WTC11 (cell line): ENCODE measurements around the gene TMEM144. TPM values are rescaled to one million over a fixed set of nuclear protein-coding genes. Genes with fewer than 3 reads are reported as not detected.

Experiments used
- ATAC-seq: fragments of 200-7000 bp; cut with Tn5 transposase; 2 replicates; pipeline ENCODE4 v1.10.0; 2021; ENCODE audit warnings: mild to moderate bottlenecking, moderate library complexity
- CTCF ChIA-PET: fragments of 300-600 bp; sonication (Branson Sonifier 250); formaldehyde crosslinking; loops from one replicate; lab custom pipeline; 2021; ENCODE audit warnings: antibody characterized with exemption; lab: Charles Lee
- POLR2A ChIA-PET: fragments of 350-600 bp; sonication (Branson Sonifier 250); formaldehyde crosslinking; loops from one replicate; lab custom pipeline; 2021; ENCODE audit warnings: antibody characterized with exemption; lab: Charles Lee
- DNase-seq: peaks from one replicate; pipeline ENCODE4 v3.0.0; 2021; ENCODE audit warnings: low spot score
- H3K27ac Mint-ChIP-seq: 2 replicates; pipeline ENCODE4 v1.8.0; 2021; ENCODE audit warnings: mixed read lengths
- H3K27me3 Mint-ChIP-seq: 2 replicates; pipeline ENCODE4 v1.8.0; 2021; ENCODE audit warnings: low read depth, mild to moderate bottlenecking, moderate library complexity, mixed read lengths
- H3K36me3 Mint-ChIP-seq: 2 replicates; pipeline ENCODE4 v1.8.0; 2021; ENCODE audit warnings: mixed read lengths
- H3K4me1 Mint-ChIP-seq: 2 replicates; pipeline ENCODE4 v1.8.0; 2022; ENCODE audit warnings: mixed read lengths
- H3K4me3 Mint-ChIP-seq: 2 replicates; pipeline ENCODE4 v1.8.0; 2021; ENCODE audit warnings: mild to moderate bottlenecking, moderate library complexity, mixed read lengths
- H3K9me3 Mint-ChIP-seq: 2 replicates; pipeline ENCODE4 v1.8.0; 2021; ENCODE audit warnings: mixed read lengths
- CREB1 ChIP-seq: sonication (generic); formaldehyde crosslinking; IDR thresholded peaks from 2 replicates; pipeline ENCODE4 v1.8.0; 2023; ENCODE audit warnings: mild to moderate bottlenecking, missing genetic modification reagents
- KAT7 ChIP-seq: sonication (generic); formaldehyde crosslinking; IDR thresholded peaks from 2 replicates; pipeline ENCODE4 v1.8.1; 2023; ENCODE audit warnings: missing genetic modification reagents, mild to moderate bottlenecking, borderline replicate concordance
- MYBL2 ChIP-seq: sonication (generic); formaldehyde crosslinking; IDR thresholded peaks from 2 replicates; pipeline ENCODE4 v1.8.1; 2023; ENCODE audit warnings: mild to moderate bottlenecking, moderate library complexity, missing genetic modification reagents
- NFE2L1 ChIP-seq: sonication (generic); formaldehyde crosslinking; IDR thresholded peaks from 2 replicates; pipeline ENCODE4 v1.8.1; 2023; ENCODE audit warnings: missing genetic modification reagents
- NFYB ChIP-seq: sonication (generic); formaldehyde crosslinking; conservative IDR thresholded peaks from 2 replicates; pipeline ENCODE4 v1.8.0; 2022; ENCODE audit warnings: low read depth, missing genetic modification reagents
- NR2C2 ChIP-seq: sonication (generic); formaldehyde crosslinking; IDR thresholded peaks from 2 replicates; pipeline ENCODE4 v1.8.0; 2022; ENCODE audit warnings: mild to moderate bottlenecking, missing genetic modification reagents
- TEAD4 ChIP-seq: sonication (generic); formaldehyde crosslinking; IDR thresholded peaks from 2 replicates; pipeline ENCODE4 v1.8.0; 2022; ENCODE audit warnings: mild to moderate bottlenecking, missing genetic modification reagents
- ZNF263 ChIP-seq: sonication (generic); formaldehyde crosslinking; IDR thresholded peaks from 2 replicates; pipeline ENCODE4 v1.8.1; 2022; ENCODE audit warnings: low read depth, mild to moderate bottlenecking, moderate library complexity, missing genetic modification reagents
- ZNF317 ChIP-seq: sonication (generic); formaldehyde crosslinking; IDR thresholded peaks from 2 replicates; pipeline ENCODE4 v1.8.1; 2023; ENCODE audit warnings: low read depth, mild to moderate bottlenecking, moderate library complexity, missing genetic modification reagents, borderline replicate concordance
- total RNA-seq: library from RNA; stranded (reverse); gene quantifications from 3 replicates; pipeline ENCODE4 v1.2.3, GENCODE V29; 2021
- TF ChIP-seq, protein P1 (sequence below): sonication (generic); formaldehyde crosslinking; IDR thresholded peaks from 2 replicates; pipeline ENCODE4 v1.8.1; 2023; ENCODE audit warnings: mild to moderate bottlenecking, moderate library complexity, missing genetic modification reagents
- TF ChIP-seq, protein P2 (sequence below): sonication (generic); formaldehyde crosslinking; conservative IDR thresholded peaks from 2 replicates; pipeline ENCODE4 v1.8.1; 2023; ENCODE audit warnings: mild to moderate bottlenecking, low read depth, missing genetic modification reagents, moderate library complexity
- TF ChIP-seq, protein P3 (sequence below): fragments of 250-450 bp; sonication (Bioruptor Pico); IDR thresholded peaks from 2 replicates; pipeline ENCODE4 v1.9.0; 2021; ENCODE audit warnings: mild to moderate bottlenecking
- TF ChIP-seq, protein P4 (sequence below): fragments of 250-450 bp; sonication (Bioruptor Pico); IDR thresholded peaks from 2 replicates; pipeline ENCODE4 v1.9.0; 2021; ENCODE audit warnings: mild to moderate bottlenecking
- TF ChIP-seq, protein P5 (sequence below): sonication (generic); formaldehyde crosslinking; IDR thresholded peaks from 2 replicates; pipeline ENCODE4 v1.8.0; 2023; ENCODE audit warnings: mild to moderate bottlenecking, missing genetic modification reagents
- TF ChIP-seq, protein P6 (sequence below): fragments of 250-450 bp; sonication (Bioruptor Pico); IDR thresholded peaks from 2 replicates; pipeline ENCODE4 v1.9.0; 2021; ENCODE audit warnings: mild to moderate bottlenecking, borderline replicate concordance

TMEM144 gene
- total RNA-seq, 1 experiment from 2014 or later: 3.8 TPM

DNA sequence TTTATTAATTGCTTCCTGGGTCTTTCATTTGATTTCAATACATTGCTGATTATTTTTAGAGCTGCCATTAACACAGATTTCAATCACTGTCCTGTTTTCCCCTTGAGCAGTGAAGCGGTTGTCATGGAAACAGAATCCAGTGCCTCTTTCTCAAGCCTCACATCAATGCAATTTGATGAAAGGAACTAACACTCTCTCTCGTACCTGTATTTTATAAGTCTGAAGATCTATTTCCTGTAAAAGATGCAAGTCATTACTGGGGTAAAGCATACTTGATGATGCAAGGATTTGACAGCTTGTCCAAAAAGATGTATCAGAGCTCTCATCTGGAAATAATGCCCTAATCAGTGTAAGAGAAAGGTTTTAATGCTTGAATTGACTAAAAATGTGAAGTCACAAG lies 19.6 kb upstream of the TMEM144 start:
- DNase-seq (no peak), ATAC-seq (no peak)
- Mint-ChIP-seq H3K27me3 (no peaks in the 10 kb centered on the region), H3K9me3 (no peaks in the 10 kb centered on the region), H3K4me3 (no peak overlapping the region), H3K4me1 (no peaks in the 10 kb centered on the region), H3K36me3 (no peaks in the 10 kb centered on the region), H3K27ac (no peak overlapping the region; the same call in 1 of the 2 replicates)
- POLR2A ChIA-PET: no interaction called here
- CTCF ChIA-PET: interaction anchor here (3.8 kb wide), 1 partner anchor 64 kb away, joined by 22 read pairs; no protein-coding TSS in a partner anchor
- TF ChIP-seq MYBL2 (CRISPR knock-in tag) (no peak), NR2C2 (CRISPR knock-in tag) (no peak), NFYB (CRISPR knock-in tag) (no peak), NFE2L1 (CRISPR knock-in tag) (no peak), TEAD4 (CRISPR knock-in tag) (no peak), KAT7 (no peak), CREB1 (CRISPR knock-in tag) (no peak), ZNF263 (no peak), ZNF317 (no peak)
- TF ChIP-seq, protein P1, sequence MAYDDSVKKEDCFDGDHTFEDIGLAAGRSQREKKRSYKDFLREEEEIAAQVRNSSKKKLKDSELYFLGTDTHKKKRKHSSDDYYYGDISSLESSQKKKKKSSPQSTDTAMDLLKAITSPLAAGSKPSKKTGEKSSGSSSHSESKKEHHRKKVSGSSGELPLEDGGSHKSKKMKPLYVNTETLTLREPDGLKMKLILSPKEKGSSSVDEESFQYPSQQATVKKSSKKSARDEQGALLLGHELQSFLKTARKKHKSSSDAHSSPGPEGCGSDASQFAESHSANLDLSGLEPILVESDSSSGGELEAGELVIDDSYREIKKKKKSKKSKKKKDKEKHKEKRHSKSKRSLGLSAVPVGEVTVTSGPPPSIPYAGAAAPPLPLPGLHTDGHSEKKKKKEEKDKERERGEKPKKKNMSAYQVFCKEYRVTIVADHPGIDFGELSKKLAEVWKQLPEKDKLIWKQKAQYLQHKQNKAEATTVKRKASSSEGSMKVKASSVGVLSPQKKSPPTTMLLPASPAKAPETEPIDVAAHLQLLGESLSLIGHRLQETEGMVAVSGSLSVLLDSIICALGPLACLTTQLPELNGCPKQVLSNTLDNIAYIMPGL: no peak
- TF ChIP-seq, protein P2, sequence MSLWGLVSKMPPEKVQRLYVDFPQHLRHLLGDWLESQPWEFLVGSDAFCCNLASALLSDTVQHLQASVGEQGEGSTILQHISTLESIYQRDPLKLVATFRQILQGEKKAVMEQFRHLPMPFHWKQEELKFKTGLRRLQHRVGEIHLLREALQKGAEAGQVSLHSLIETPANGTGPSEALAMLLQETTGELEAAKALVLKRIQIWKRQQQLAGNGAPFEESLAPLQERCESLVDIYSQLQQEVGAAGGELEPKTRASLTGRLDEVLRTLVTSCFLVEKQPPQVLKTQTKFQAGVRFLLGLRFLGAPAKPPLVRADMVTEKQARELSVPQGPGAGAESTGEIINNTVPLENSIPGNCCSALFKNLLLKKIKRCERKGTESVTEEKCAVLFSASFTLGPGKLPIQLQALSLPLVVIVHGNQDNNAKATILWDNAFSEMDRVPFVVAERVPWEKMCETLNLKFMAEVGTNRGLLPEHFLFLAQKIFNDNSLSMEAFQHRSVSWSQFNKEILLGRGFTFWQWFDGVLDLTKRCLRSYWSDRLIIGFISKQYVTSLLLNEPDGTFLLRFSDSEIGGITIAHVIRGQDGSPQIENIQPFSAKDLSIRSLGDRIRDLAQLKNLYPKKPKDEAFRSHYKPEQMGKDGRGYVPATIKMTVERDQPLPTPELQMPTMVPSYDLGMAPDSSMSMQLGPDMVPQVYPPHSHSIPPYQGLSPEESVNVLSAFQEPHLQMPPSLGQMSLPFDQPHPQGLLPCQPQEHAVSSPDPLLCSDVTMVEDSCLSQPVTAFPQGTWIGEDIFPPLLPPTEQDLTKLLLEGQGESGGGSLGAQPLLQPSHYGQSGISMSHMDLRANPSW: no peak
- TF ChIP-seq, protein P3, sequence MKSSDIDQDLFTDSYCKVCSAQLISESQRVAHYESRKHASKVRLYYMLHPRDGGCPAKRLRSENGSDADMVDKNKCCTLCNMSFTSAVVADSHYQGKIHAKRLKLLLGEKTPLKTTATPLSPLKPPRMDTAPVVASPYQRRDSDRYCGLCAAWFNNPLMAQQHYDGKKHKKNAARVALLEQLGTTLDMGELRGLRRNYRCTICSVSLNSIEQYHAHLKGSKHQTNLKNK (CRISPR knock-in tag): no peak
- TF ChIP-seq, protein P4, sequence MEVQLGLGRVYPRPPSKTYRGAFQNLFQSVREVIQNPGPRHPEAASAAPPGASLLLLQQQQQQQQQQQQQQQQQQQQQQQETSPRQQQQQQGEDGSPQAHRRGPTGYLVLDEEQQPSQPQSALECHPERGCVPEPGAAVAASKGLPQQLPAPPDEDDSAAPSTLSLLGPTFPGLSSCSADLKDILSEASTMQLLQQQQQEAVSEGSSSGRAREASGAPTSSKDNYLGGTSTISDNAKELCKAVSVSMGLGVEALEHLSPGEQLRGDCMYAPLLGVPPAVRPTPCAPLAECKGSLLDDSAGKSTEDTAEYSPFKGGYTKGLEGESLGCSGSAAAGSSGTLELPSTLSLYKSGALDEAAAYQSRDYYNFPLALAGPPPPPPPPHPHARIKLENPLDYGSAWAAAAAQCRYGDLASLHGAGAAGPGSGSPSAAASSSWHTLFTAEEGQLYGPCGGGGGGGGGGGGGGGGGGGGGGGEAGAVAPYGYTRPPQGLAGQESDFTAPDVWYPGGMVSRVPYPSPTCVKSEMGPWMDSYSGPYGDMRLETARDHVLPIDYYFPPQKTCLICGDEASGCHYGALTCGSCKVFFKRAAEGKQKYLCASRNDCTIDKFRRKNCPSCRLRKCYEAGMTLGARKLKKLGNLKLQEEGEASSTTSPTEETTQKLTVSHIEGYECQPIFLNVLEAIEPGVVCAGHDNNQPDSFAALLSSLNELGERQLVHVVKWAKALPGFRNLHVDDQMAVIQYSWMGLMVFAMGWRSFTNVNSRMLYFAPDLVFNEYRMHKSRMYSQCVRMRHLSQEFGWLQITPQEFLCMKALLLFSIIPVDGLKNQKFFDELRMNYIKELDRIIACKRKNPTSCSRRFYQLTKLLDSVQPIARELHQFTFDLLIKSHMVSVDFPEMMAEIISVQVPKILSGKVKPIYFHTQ (CRISPR knock-in tag): no peak
- TF ChIP-seq, protein P5, sequence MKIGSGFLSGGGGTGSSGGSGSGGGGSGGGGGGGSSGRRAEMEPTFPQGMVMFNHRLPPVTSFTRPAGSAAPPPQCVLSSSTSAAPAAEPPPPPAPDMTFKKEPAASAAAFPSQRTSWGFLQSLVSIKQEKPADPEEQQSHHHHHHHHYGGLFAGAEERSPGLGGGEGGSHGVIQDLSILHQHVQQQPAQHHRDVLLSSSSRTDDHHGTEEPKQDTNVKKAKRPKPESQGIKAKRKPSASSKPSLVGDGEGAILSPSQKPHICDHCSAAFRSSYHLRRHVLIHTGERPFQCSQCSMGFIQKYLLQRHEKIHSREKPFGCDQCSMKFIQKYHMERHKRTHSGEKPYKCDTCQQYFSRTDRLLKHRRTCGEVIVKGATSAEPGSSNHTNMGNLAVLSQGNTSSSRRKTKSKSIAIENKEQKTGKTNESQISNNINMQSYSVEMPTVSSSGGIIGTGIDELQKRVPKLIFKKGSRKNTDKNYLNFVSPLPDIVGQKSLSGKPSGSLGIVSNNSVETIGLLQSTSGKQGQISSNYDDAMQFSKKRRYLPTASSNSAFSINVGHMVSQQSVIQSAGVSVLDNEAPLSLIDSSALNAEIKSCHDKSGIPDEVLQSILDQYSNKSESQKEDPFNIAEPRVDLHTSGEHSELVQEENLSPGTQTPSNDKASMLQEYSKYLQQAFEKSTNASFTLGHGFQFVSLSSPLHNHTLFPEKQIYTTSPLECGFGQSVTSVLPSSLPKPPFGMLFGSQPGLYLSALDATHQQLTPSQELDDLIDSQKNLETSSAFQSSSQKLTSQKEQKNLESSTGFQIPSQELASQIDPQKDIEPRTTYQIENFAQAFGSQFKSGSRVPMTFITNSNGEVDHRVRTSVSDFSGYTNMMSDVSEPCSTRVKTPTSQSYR (CRISPR knock-in tag): no peak
- TF ChIP-seq, protein P6, sequence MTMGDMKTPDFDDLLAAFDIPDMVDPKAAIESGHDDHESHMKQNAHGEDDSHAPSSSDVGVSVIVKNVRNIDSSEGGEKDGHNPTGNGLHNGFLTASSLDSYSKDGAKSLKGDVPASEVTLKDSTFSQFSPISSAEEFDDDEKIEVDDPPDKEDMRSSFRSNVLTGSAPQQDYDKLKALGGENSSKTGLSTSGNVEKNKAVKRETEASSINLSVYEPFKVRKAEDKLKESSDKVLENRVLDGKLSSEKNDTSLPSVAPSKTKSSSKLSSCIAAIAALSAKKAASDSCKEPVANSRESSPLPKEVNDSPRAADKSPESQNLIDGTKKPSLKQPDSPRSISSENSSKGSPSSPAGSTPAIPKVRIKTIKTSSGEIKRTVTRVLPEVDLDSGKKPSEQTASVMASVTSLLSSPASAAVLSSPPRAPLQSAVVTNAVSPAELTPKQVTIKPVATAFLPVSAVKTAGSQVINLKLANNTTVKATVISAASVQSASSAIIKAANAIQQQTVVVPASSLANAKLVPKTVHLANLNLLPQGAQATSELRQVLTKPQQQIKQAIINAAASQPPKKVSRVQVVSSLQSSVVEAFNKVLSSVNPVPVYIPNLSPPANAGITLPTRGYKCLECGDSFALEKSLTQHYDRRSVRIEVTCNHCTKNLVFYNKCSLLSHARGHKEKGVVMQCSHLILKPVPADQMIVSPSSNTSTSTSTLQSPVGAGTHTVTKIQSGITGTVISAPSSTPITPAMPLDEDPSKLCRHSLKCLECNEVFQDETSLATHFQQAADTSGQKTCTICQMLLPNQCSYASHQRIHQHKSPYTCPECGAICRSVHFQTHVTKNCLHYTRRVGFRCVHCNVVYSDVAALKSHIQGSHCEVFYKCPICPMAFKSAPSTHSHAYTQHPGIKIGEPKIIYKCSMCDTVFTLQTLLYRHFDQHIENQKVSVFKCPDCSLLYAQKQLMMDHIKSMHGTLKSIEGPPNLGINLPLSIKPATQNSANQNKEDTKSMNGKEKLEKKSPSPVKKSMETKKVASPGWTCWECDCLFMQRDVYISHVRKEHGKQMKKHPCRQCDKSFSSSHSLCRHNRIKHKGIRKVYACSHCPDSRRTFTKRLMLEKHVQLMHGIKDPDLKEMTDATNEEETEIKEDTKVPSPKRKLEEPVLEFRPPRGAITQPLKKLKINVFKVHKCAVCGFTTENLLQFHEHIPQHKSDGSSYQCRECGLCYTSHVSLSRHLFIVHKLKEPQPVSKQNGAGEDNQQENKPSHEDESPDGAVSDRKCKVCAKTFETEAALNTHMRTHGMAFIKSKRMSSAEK (CRISPR knock-in tag): no peak
